GM19351 (cell line): ENCODE results near the gene SHC4.
"Not testable (repeated sequence)": the region's sequence is repeated elsewhere in the genome, so short reads cannot be mapped to it uniquely, and the experiment has no call there.

Source experiments
- ATAC-seq: cut with Tn5 transposase; IDR thresholded peaks from one replicate; pipeline ENCODE4 v1.9.1; 2021; ENCODE audit warnings: mild to moderate bottlenecking, moderate library complexity; ENCODE audit not compliant: unreplicated experiment

The SHC4 gene

GRCh38 chr15:48802867-48803266 lies 160.9 kb downstream of the SHC4 start:
- ATAC-seq, result no peak

DNA sequence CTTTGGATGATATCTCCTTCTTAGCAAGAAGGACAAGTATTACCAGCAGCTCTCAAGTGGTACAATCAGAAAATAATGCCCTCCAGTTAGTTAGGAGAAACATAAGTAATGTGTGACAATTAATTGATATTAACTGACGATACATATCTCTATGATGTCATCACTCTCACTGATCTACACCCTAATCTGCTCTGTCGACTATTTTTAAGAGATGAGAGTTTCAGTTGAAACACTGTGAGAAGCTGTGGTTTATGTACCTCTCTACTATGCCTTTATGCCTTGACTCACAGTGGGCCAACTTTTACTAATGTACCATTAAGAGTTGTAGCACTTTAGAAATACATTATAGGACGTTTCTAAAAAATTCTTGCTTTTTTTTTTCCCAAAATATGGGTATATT lies 161.5 kb downstream of the SHC4 start:
- peak; percentile 77 for ATAC-seq

DNA sequence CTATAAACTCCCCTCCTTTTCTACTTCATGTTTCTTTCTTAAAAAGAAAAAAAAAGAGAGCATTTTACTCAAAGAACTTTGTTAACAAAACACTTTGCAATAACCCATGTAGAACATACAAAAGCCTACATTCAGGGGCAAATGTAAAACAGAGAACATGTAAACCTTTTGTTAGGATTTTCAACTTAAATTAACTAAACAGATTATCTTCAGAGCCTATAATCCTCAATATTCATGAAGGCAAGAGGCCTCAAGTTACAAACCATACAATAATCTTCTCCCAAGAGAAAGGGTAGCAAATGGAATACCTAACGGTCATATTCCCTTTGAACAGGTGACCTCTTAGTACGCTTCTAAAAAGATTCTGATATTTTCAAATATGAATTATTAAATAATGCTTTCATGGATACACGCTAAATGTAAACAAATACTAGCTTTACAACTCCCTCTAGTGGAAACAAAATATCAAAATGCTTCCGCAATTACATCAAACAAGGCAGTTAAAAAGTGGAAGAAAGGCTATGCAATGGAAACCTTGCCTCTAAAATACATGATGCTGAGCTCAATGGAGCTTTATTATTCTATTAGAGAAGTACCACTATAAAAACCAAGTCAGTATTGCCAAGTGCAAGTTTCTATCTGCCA lies 162.8 kb downstream of the SHC4 start:
- ATAC-seq, result no peak

DNA sequence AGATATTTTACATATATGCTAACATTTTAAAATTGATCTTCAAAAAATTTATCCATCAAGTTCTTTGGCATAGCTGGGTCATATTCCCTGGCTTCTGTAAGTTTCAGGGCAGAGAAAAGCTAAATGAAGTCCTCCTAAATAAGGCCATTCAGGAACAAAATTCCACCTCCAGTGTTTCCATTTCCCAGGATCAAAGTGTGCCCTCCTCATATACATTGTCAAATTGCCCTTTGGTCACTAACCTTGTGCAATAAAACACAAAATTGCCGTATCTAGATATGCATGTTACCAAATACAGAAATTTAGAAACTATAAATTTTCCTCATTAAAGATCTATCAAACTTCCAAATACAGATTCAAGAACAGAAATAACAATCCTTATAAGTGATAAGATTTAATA lies 163.5 kb downstream of the SHC4 start:
- ATAC-seq, result no peak

- ATAC-seq, result no peak
Observed at GRCh38 chr15:48798319-48798718, 165.4 kb downstream of the SHC4 start.

- ATAC-seq, result no peak
Observed at GRCh38 chr15:48796930-48797329, 166.8 kb downstream of the SHC4 start.

- no peak for ATAC-seq
Observed at GRCh38 chr15:48796521-48796920, 167.2 kb downstream of the SHC4 start.

DNA sequence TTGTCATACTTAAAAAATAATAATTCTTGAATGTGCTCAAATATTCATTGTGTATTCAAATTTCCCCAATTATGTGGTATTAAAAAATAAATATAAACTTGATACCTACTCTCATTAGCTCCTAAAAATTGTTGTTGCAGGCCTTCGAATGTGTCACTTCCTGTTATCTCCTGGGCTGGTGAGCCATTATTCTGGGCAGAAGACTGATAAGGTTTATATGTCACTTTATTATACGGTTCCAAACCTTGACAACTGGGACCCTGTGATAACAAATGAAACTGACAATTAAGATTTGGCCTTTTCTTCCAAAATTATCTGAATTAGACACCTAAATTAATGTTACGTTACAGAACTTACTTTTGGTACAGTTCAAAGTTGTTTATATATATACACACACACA lies 167.8 kb downstream of the SHC4 start:
- ATAC-seq, result no peak

- ATAC-seq, result peak; percentile 99
Observed at GRCh38 chr15:48794697-48795134, 169.0 kb downstream of the SHC4 start.

- no peak for ATAC-seq
Observed at GRCh38 chr15:48792408-48792807, 171.3 kb downstream of the SHC4 start.

DNA sequence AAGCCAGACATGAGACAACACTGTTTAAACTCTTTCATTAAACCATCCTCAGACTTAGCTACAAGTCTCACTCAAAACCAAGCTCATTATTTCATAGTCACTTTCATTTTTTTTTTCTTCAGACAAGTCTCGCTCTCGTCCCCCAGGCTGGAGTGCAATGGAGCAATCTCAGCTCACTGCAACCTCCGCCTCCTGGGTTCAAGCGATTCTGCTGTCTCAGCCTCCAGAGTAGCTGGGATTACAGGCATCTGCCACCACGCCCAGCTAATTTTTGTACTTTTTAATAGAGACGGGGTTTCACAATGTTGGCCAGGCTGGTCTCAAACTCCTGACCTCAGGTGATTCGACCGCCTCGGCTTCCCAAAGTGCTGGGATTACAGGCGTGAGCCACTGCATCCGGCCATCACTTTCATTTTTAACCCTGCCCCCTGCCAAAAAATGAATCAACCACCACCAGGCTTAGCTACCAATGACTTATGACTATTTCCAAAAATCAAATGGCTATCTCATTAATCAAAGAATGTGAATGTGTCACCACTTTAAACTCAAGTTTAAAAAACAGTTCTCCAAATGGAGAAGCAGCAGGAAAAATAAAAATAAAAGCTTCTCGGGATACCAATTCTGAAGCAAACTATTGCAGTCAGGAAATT lies 173.1 kb downstream of the SHC4 start:
- ATAC-seq, result not testable (repeated sequence)

GRCh38 chr15:48785712-48786111 lies 178.0 kb downstream of the SHC4 start:
- no peak for ATAC-seq

GRCh38 chr15:48785195-48785594 lies 178.5 kb downstream of the SHC4 start:
- ATAC-seq, result no peak

- ATAC-seq, result no peak
Observed at GRCh38 chr15:48784756-48785155, 179.0 kb downstream of the SHC4 start.

DNA sequence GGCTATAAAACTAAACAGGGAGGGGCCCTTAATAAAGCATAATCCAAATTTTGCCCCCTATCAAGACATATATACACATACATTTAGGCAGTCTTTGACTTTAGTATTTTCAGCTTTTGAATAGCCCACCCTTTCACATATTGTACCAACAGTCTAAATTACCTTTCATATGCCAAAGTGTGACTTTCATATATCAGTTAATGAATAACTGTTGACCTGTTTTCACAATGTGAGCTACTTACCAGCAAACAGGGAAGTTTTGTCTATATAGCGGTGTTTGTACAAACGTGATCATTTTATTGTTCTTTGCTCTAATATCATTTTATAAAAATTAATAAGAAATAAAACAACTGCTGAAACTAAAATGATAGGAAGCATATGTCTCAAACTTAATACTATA lies 180.8 kb downstream of the SHC4 start:
- no peak for ATAC-seq

- ATAC-seq, result no peak
Observed at GRCh38 chr15:48781481-48782081, 182.1 kb downstream of the SHC4 start.

DNA sequence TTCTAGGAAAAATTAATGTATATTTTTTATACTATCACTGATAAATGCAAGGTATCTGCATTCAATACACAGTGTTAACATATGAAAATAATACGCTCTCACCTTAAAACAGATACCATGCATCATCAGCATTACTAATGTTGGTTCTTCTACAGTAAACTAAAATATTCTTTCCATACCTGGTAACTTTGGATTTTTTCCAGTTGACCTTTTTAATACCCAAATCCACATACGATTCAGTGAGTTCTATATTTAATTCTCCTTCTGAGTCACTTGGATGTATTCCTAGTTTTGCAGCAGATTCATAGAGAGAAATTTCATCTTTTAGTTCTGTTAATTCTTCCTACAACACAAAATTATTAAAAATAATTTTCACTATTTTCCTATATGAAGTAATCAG lies 182.7 kb downstream of the SHC4 start:
- ATAC-seq, result no peak

GRCh38 chr15:48778331-48778730 lies 185.4 kb downstream of the SHC4 start:
- no peak for ATAC-seq

- ATAC-seq, result no peak
Observed at GRCh38 chr15:48777645-48778330, 185.9 kb downstream of the SHC4 start.

GRCh38 chr15:48775546-48775945 lies 188.2 kb downstream of the SHC4 start:
- no peak for ATAC-seq

- ATAC-seq, result no peak
Observed at GRCh38 chr15:48774484-48774883, 189.2 kb downstream of the SHC4 start.
